ENCODE data around the gene NLGN2.

The NLGN2 gene

DNA sequence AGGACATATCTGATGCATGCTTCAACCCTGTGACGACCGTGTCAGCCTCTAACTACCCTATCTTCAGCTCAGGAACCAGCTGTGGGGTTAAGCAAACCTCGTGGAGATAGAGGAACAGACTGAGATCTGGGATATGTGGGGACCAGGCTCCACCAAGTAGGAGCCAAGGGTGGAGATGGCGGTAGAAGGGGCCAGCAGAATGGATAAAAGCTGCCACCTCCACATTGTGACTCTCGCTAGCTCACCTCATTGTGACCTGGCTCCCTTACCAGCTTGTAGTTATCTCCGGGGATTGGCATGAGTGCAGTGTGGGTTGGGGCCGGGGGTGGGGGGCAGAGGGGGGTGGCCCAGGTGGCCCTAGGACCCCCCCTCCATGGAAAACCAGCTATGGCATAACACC lies 17.7 kb downstream of the NLGN2 start, which contains the start of gene SPEM2:
SPEM2 (plus strand) TSS at position 301 of the 400 bp plus-strand sequence; CDS start at position 374, 73 bp downstream.
- TF ChIP-seq, protein P1, sequence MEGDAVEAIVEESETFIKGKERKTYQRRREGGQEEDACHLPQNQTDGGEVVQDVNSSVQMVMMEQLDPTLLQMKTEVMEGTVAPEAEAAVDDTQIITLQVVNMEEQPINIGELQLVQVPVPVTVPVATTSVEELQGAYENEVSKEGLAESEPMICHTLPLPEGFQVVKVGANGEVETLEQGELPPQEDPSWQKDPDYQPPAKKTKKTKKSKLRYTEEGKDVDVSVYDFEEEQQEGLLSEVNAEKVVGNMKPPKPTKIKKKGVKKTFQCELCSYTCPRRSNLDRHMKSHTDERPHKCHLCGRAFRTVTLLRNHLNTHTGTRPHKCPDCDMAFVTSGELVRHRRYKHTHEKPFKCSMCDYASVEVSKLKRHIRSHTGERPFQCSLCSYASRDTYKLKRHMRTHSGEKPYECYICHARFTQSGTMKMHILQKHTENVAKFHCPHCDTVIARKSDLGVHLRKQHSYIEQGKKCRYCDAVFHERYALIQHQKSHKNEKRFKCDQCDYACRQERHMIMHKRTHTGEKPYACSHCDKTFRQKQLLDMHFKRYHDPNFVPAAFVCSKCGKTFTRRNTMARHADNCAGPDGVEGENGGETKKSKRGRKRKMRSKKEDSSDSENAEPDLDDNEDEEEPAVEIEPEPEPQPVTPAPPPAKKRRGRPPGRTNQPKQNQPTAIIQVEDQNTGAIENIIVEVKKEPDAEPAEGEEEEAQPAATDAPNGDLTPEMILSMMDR (conservative IDR thresholded peaks at IDR 0.05; ENCODE audit: low read depth, low read length): no peak
- DNase-seq (ENCODE audit: low read depth): no peak

GRCh38 chr17:7425756-7426155 lies 18.1 kb downstream of the NLGN2 start:
- no peak overlapping the region for H3K4me3 ChIP-seq (ENCODE audit: low read length)
- TF ChIP-seq, protein P1 (conservative IDR thresholded peaks at IDR 0.05; ENCODE audit: low read depth, low read length): no peak
- DNase-seq (ENCODE audit: low read depth): no peak

More for the DNA sequence above, 17.7 kb downstream of the NLGN2 start, which contains the start of gene SPEM2:
- no peak within 1 kb of the TSS for H3K4me3 ChIP-seq (ENCODE audit: low read length)

- no peak for DNase-seq (ENCODE audit: low read depth)
- H3K4me3 ChIP-seq (ENCODE audit: low read length): no peak overlapping the region
- TF ChIP-seq, protein P1 (conservative IDR thresholded peaks at IDR 0.05; ENCODE audit: low read depth, low read length): no peak
Measured at GRCh38 chr17:7426203-7426863, 18.7 kb downstream of the NLGN2 start.

- no peak for DNase-seq (ENCODE audit: low read depth)
- H3K4me3 ChIP-seq (ENCODE audit: low read length): no peak overlapping the region
- TF ChIP-seq, protein P1 (conservative IDR thresholded peaks at IDR 0.05; ENCODE audit: low read depth, low read length): no peak
Measured at GRCh38 chr17:7426896-7427489, 19.3 kb downstream of the NLGN2 start.

DNA sequence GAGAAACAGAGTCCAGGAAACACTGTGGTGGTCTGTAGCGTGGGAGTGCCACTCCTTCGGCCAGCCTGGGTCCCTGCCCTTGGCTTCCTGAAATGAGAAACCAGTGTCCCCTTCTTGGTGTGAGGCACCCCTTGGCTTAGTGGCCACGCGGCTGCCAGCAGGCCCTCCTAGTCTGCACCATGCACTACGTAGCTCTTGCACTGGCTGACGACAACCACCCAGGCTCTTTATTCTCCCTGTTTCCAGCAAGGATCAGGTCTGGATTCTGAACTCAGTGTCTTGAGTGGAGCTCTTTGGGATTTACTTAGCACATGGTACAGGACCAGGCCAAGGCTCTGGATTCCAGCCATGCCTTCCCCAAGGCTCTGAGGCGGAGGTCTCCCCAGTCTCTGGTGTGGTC lies 19.9 kb downstream of the NLGN2 start:
- H3K4me3 ChIP-seq (ENCODE audit: low read length): no peak overlapping the region
- TF ChIP-seq, protein P1 (conservative IDR thresholded peaks at IDR 0.05; ENCODE audit: low read depth, low read length): no peak
- no peak for DNase-seq (ENCODE audit: low read depth)

GRCh38 chr17:7428557-7428956 lies 20.9 kb downstream of the NLGN2 start, which contains the start of gene SPEM3:
TSS of gene SPEM3 (plus strand) at chr17:7428857. CDS start at chr17:7428903, 46 bp downstream.
- no peak for DNase-seq (ENCODE audit: low read depth)
- TF ChIP-seq, protein P1 (conservative IDR thresholded peaks at IDR 0.05; ENCODE audit: low read depth, low read length): no peak
- no peak within 1 kb of the TSS for H3K4me3 ChIP-seq (ENCODE audit: low read length)

- no peak for DNase-seq (ENCODE audit: low read depth)
- no peak overlapping the region for H3K4me3 ChIP-seq (ENCODE audit: low read length)
- TF ChIP-seq, protein P1 (conservative IDR thresholded peaks at IDR 0.05; ENCODE audit: low read depth, low read length): no peak
Measured at GRCh38 chr17:7429722-7430121, 22.1 kb downstream of the NLGN2 start.

All from retinal pigment epithelial cell (primary cell).